ENCODE results near the gene UGDH.
"Not testable (repeated sequence)": the region's sequence is repeated elsewhere in the genome, so short reads cannot be mapped to it uniquely, and the experiment has no call there.

Gene UGDH

GRCh38 chr4:39544580-39545315 lies 17.5 kb upstream of the UGDH start:
- no peak for DNase-seq (ENCODE audit: extremely low spot score)
- ChIA-PET CTCF (no interaction called here), POLR2A (no interaction called here)
- TF ChIP-seq CTCF (IDR thresholded peaks at IDR 0.05; ENCODE audit: control extremely low read depth, extremely low read depth, low read depth, missing control alignments): no peak

GRCh38 chr4:39544080-39544479 lies 16.8 kb upstream of the UGDH start:
- DNase-seq (ENCODE audit: extremely low spot score); POLR2A ChIA-PET: not testable (repeated sequence)
- CTCF ChIA-PET: interaction anchor here (1.2 kb wide), 1 partner anchor 17 kb away, joined by 3 read pairs; the partner anchor contains the start of gene UGDH

- CTCF ChIA-PET: interaction anchor here (1.2 to 2.4 kb wide), 3 partner anchors 16 to 23 kb away, joined by 3 to 12 read pairs (median 3); partner anchors contain the start of gene UGDH
- TF ChIP-seq CTCF (IDR thresholded peaks at IDR 0.05; ENCODE audit: control extremely low read depth, extremely low read depth, low read depth, missing control alignments): no peak
- POLR2A ChIA-PET: interaction anchor here (0.6 kb wide), 2 partner anchors 162 to 182 kb away, joined by 3 read pairs; no protein-coding TSS in a partner anchor
- no peak for DNase-seq (ENCODE audit: extremely low spot score)
These were observed 15.8 kb upstream of the UGDH start for GRCh38 chr4:39543034-39543433.

GRCh38 chr4:39542611-39543012 lies 15.4 kb upstream of the UGDH start:
- ChIA-PET CTCF (interaction anchor here (1.2 to 2.4 kb wide), 3 partner anchors 19 to 27 kb away, joined by 3 to 12 read pairs (median 4); no protein-coding TSS in a partner anchor), POLR2A (interaction anchor here (0.6 kb wide), 2 partner anchors 162 to 183 kb away, joined by 3 read pairs; no protein-coding TSS in a partner anchor)
- no peak for TF ChIP-seq CTCF (IDR thresholded peaks at IDR 0.05; ENCODE audit: control extremely low read depth, extremely low read depth, low read depth, missing control alignments)
- DNase-seq (ENCODE audit: extremely low spot score): no peak

- POLR2A ChIA-PET: interaction anchor here (0.6 kb wide), 1 partner anchor 163 kb away, joined by 3 read pairs; no protein-coding TSS in a partner anchor
- CTCF ChIA-PET: interaction anchor here (1.2 to 2.4 kb wide), 3 partner anchors 19 to 27 kb away, joined by 3 to 12 read pairs (median 4); no protein-coding TSS in a partner anchor
- no peak for DNase-seq (ENCODE audit: extremely low spot score)
- TF ChIP-seq CTCF (IDR thresholded peaks at IDR 0.05; ENCODE audit: control extremely low read depth, extremely low read depth, low read depth, missing control alignments): no peak
These were observed 14.9 kb upstream of the UGDH start for GRCh38 chr4:39541987-39542610.

- CTCF ChIA-PET: interaction anchor here (0.6 to 1.3 kb wide), 3 partner anchors 10 to 123 kb away, joined by 3 to 4 read pairs (median 3); no protein-coding TSS in a partner anchor
- DNase-seq (ENCODE audit: extremely low spot score): no peak
- POLR2A ChIA-PET: no interaction called here
- no peak for TF ChIP-seq CTCF (IDR thresholded peaks at IDR 0.05; ENCODE audit: control extremely low read depth, extremely low read depth, low read depth, missing control alignments)
These were observed 11.9 kb upstream of the UGDH start for GRCh38 chr4:39539089-39539611.

All from GM10248 (cell line).